Measurements from ENCODE around the gene SLC44A3. TPM values are rescaled to one million over a fixed set of nuclear protein-coding genes. Genes with fewer than 3 reads are reported as not detected.
A peak's percentile ranks its signal among the peaks of the same experiment; 100 is the strongest.

Gene SLC44A3
- total RNA-seq, 1 donor: 1.7 TPM

DNA sequence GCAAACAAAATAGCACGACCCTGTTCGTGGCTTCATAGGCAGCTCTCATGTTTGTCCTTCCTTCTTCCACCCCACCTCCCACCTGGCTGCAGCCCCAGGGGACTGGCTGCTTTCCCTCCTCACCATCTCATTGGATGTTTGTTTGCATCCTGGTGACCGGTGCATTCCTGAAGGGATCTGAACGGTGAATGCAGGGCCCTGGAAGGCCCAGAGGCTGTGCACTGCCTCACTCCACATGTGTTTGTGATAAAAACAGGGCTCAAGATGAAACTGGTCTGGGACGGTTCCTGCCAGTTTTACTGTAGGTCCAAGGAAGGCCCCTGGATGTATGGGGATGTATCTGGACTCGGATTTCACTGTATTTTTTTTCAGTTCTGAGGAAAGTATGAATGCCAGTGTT, 63.9 kb downstream of the SLC44A3 start:
- TF ChIP-seq, protein P1, sequence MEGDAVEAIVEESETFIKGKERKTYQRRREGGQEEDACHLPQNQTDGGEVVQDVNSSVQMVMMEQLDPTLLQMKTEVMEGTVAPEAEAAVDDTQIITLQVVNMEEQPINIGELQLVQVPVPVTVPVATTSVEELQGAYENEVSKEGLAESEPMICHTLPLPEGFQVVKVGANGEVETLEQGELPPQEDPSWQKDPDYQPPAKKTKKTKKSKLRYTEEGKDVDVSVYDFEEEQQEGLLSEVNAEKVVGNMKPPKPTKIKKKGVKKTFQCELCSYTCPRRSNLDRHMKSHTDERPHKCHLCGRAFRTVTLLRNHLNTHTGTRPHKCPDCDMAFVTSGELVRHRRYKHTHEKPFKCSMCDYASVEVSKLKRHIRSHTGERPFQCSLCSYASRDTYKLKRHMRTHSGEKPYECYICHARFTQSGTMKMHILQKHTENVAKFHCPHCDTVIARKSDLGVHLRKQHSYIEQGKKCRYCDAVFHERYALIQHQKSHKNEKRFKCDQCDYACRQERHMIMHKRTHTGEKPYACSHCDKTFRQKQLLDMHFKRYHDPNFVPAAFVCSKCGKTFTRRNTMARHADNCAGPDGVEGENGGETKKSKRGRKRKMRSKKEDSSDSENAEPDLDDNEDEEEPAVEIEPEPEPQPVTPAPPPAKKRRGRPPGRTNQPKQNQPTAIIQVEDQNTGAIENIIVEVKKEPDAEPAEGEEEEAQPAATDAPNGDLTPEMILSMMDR (IDR thresholded peaks at IDR 0.05; ENCODE audit: insufficient read depth, low read depth, low read length): no peak
- no peak overlapping the region for H3K4me3 ChIP-seq (ENCODE audit: low read depth, low read length)
- DNase-seq (ENCODE audit: low read depth): peak; percentile 68

DNA sequence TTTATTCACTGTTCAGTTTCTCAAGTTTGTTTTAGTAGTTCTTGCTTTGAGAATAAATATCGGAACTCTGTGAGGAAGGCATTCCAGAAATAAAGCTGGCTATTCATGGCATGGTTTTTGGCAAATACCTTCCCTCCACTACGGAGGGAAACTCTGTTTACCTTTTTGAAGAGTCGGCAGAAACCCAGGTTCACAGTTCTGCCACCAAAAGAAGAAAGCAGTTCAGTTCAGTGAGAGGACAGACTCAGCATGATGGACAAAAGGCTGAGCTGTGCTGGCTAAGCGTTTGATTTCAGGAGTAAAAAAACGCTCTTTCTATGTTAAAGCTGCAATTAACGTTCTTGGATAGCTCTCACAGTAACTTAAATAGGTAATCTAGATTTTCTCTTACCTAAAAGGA, 64.3 kb downstream of the SLC44A3 start:
- TF ChIP-seq, protein P1 (IDR thresholded peaks at IDR 0.05; ENCODE audit: insufficient read depth, low read depth, low read length): no peak
- H3K4me3 ChIP-seq (ENCODE audit: low read depth, low read length): no peak overlapping the region
- no peak for DNase-seq (ENCODE audit: low read depth)

GRCh38 chr1:94886361-94886760, 66.2 kb downstream of the SLC44A3 start:
- H3K4me3 ChIP-seq (ENCODE audit: low read depth, low read length): no peak overlapping the region
- TF ChIP-seq, protein P1 (IDR thresholded peaks at IDR 0.05; ENCODE audit: insufficient read depth, low read depth, low read length): no peak
- DNase-seq (ENCODE audit: low read depth): no peak

DNA sequence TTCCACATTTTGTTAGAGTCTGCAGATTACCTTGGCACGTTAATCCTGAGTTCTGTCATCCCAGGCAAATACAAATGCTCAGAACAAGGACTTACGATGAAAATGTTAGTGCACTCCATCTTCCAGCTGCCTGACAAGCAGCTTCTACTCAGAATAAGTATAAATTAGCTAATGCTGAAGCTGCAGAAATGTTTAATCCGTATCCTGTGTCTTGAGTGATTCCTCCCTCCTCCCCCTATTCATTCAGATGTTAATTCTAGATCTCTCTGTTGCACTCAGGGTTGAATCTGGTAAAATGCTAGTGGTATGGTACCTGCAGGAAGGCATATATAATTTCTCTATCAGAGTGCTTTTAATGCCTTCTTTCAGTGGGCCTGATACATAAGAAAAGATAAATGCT, 66.9 kb downstream of the SLC44A3 start:
- TF ChIP-seq, protein P1 (IDR thresholded peaks at IDR 0.05; ENCODE audit: insufficient read depth, low read depth, low read length): no peak
- no peak overlapping the region for H3K4me3 ChIP-seq (ENCODE audit: low read depth, low read length)
- DNase-seq (ENCODE audit: low read depth): no peak

- no peak for DNase-seq (ENCODE audit: low read depth)
- TF ChIP-seq, protein P1 (IDR thresholded peaks at IDR 0.05; ENCODE audit: insufficient read depth, low read depth, low read length): no peak
- H3K4me3 ChIP-seq (ENCODE audit: low read depth, low read length): no peak overlapping the region
Measured at GRCh38 chr1:94887603-94888171, 67.5 kb downstream of the SLC44A3 start.

DNA sequence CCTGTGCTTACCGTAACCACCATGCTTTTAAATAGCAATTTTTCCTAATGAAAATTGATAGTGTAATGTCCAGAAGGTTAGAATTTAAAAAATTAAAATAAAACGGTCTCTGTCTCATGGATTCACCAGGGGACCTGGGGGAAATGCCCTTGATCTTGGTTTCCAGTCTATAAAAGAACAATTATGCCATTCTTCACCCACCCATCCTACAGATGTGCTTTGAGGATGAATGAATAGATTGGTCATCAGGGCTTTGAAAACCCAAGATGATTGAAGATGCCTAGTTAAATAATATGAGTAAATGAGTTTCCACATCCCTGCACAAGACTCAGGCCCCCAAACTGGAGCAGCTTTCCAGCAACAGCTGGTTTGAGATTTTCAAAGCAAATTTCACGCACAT, 68.0 kb downstream of the SLC44A3 start:
- TF ChIP-seq, protein P1 (IDR thresholded peaks at IDR 0.05; ENCODE audit: insufficient read depth, low read depth, low read length): no peak
- DNase-seq (ENCODE audit: low read depth): no peak
- no peak overlapping the region for H3K4me3 ChIP-seq (ENCODE audit: low read depth, low read length)

Data from fibroblast of villous mesenchyme (primary cell).